GM12878 (cell line): ENCODE data around the gene SGPP2. TPM values are rescaled to one million over a fixed set of nuclear protein-coding genes. Genes with fewer than 3 reads are reported as not detected.

Experiments used
- ATAC-seq: fragments of 200-7000 bp; cut with Tn5 transposase; 3 replicates; pipeline ENCODE4 v1.9.1; 2020; ENCODE audit warnings: mild to moderate bottlenecking, moderate library complexity
- BruUV-seq: library from RNA; stranded (reverse); fragments of 400-500 nt; replicated peaks from 2 replicates; lab custom pipeline; 2021; lab: Mats Ljungman, UMichigan
- CTCF ChIA-PET: fragments of 300-600 bp; sonication (Branson Sonifier 250); formaldehyde crosslinking; extraction: SDS; loops from one replicate; lab custom pipeline; 2021; ENCODE audit warnings: inconsistent platforms; lab: Yijun Ruan, JAX
- POLR2A ChIA-PET: fragments of 350-600 bp; formaldehyde crosslinking; extraction: SDS; loops from one replicate; lab custom pipeline; 2021; ENCODE audit warnings: inconsistent platforms; lab: Charles Lee
- RAD21 ChIA-PET: fragments of 300-600 bp; sonication (Branson Sonifier 250); formaldehyde crosslinking; loops from one replicate; lab custom pipeline; 2023; ENCODE audit warnings: antibody characterized with exemption; ENCODE audit not compliant: unreplicated experiment; lab: Charles Lee
- SMC1A ChIA-PET: fragments of 300-600 bp; sonication (Branson Sonifier 250); formaldehyde crosslinking; loops from one replicate; lab custom pipeline; 2023; ENCODE audit not compliant: unreplicated experiment, uncharacterized antibody; lab: Charles Lee
- DNase-seq: peaks from one replicate; pipeline ENCODE4 v3.0.0-alpha.2; 2011; ENCODE audit warnings: low read depth, low spot score
- FAIRE-seq: peaks from 3 replicates; lab custom pipeline; 2011; peaks lifted over from hg19 to GRCh38; lab: Jason Lieb, UNC
- H2AFZ ChIP-seq: 2 replicates; pipeline ENCODE4 v1.6.0; 2011; ENCODE audit warnings: low read depth, low read length, control low read depth; ENCODE audit not compliant: control insufficient read depth
- H3K27ac ChIP-seq: 2 replicates; pipeline ENCODE4 v1.5.1; 2011; ENCODE audit warnings: control low read depth; ENCODE audit not compliant: control insufficient read depth, insufficient read depth
- H3K27me3 ChIP-seq, 2 experiments: replicated peaks in 1 of 2; 2 replicates each; pipeline versions ENCODE4 v1.6.0 to v1.6.1; 2011; ENCODE audit warnings: low read length in 1 of 2; ENCODE audit not compliant: control insufficient read depth in 2 of 2, insufficient read depth in 2 of 2
- H3K36me3 ChIP-seq, 2 experiments: 2 replicates each; pipeline ENCODE4 v1.5.1; 2011; ENCODE audit warnings: low read length in 1 of 2; ENCODE audit not compliant: control insufficient read depth in 2 of 2, insufficient read depth in 2 of 2
- H3K4me1 ChIP-seq: 2 replicates; pipeline ENCODE4 v1.6.1; 2011; ENCODE audit warnings: mild to moderate bottlenecking, low read length, moderate library complexity, mixed read lengths; ENCODE audit not compliant: control insufficient read depth, insufficient read depth
- H3K4me2 ChIP-seq: 2 replicates; pipeline ENCODE4 v1.6.0; 2011; ENCODE audit warnings: control low read depth; ENCODE audit not compliant: control insufficient read depth, insufficient read depth
- H3K4me3 ChIP-seq: fragments of 200-600 bp; sonication (generic); 2 replicates; pipeline ENCODE4 v1.5.1; 2016
- H3K79me2 ChIP-seq: 2 replicates; pipeline ENCODE4 v1.6.0; 2011; ENCODE audit warnings: low read length; ENCODE audit not compliant: control insufficient read depth, insufficient read depth
- H3K9ac ChIP-seq: 2 replicates; pipeline ENCODE4 v1.8.0; 2011; ENCODE audit warnings: low read length, control low read depth, mixed read lengths; ENCODE audit not compliant: control insufficient read depth, insufficient read depth
- H3K9me3 ChIP-seq: replicated peaks from 3 replicates; pipeline ENCODE4 v1.5.1; 2011; ENCODE audit warnings: mild to moderate bottlenecking, low read length; ENCODE audit not compliant: control insufficient read depth, insufficient read depth
- H4K20me1 ChIP-seq: 2 replicates; pipeline ENCODE4 v1.6.0; 2011; ENCODE audit not compliant: control insufficient read depth, insufficient read depth
- EGR1 ChIP-seq, 2 experiments: IDR thresholded peaks; 1 replicate in 1 of 2; 2 replicates in 1 of 2; pipeline ENCODE4 v1.6.1; 2011 to 2012; ENCODE audit warnings: low read depth in 2 of 2, low read length in 2 of 2, borderline replicate concordance in 1 of 2, mild to moderate bottlenecking in 1 of 2, moderate library complexity in 1 of 2
- FOXM1 ChIP-seq: IDR thresholded peaks from 2 replicates; pipeline ENCODE4 v1.6.1; 2012; ENCODE audit warnings: low read depth, mild to moderate bottlenecking, inconsistent platforms, low read length, moderate library complexity
- HDAC2 ChIP-seq: fragments of 200-600 bp; sonication (generic); IDR thresholded peaks from 2 replicates; pipeline ENCODE4 v1.6.1; 2017
- IKZF2 ChIP-seq, 2 experiments: fragments of 450-650 bp; IDR thresholded peaks; 2 replicates each; pipeline ENCODE4 v1.6.1; 2017; ENCODE audit warnings: mild to moderate bottlenecking in 2 of 2, moderate library complexity in 2 of 2
- IRF5 ChIP-seq: fragments of 450-650 bp; IDR thresholded peaks from 2 replicates; pipeline ENCODE4 v1.6.1; 2017; ENCODE audit warnings: borderline replicate concordance
- MEF2A ChIP-seq: IDR thresholded peaks from 2 replicates; pipeline ENCODE4 v1.6.1; 2011; ENCODE audit warnings: low read depth, mild to moderate bottlenecking, low read length, moderate library complexity; ENCODE audit not compliant: insufficient read depth
- MTA2 ChIP-seq: fragments of 450-650 bp; IDR thresholded peaks from 2 replicates; pipeline ENCODE4 v1.6.1; 2016; ENCODE audit warnings: low read depth, mild to moderate bottlenecking, moderate library complexity
- SMAD5 ChIP-seq: IDR thresholded peaks from 2 replicates; pipeline ENCODE4 v1.6.1; 2016; ENCODE audit warnings: antibody characterized with exemption, low read depth
- SMC3 ChIP-seq: IDR thresholded peaks from 2 replicates; pipeline ENCODE4 v1.6.1; 2011; ENCODE audit warnings: low read length, improper control_type of control experiment, borderline replicate concordance
- TCF3 ChIP-seq: IDR thresholded peaks from 2 replicates; pipeline ENCODE4 v1.6.1; 2012; ENCODE audit warnings: low read depth, mild to moderate bottlenecking, low read length, borderline replicate concordance; ENCODE audit not compliant: insufficient read depth
- ZNF274 ChIP-seq: IDR thresholded peaks from one replicate; pipeline ENCODE4 v1.8.0; 2011; ENCODE audit not compliant: insufficient read length, insufficient read depth
- WGBS: methylation state at CpG from one replicate; pipeline ENCODE4 v1.1.6; 2016; ENCODE audit warnings: low lambda C conversion rate; ENCODE audit not compliant: insufficient replicate concordance, insufficient coverage; ENCODE audit errors: missing lambda C conversion rate; 5-methylcytosine and 5-hydroxymethylcytosine counted together
- in situ Hi-C: fragments of 300-500 bp; cut with MboI; formaldehyde crosslinking; loops from 9 replicates; pipeline ENCODE4 v1.14.3; 2018; ENCODE audit warnings: mixed read lengths
- intact Hi-C: fragments of 100-400 bp; cut with micrococcal nuclease; formaldehyde crosslinking; loops from one replicate; pipeline ENCODE4 v1.14.2; 2022; ENCODE audit not compliant: unreplicated experiment
- polyA plus RNA-seq, 11 experiments: library from polyadenylated mRNA; depleted of rRNA in 4 of 11; unstranded in 6 of 11; stranded (reverse) in 5 of 11; fragments of >200 nt; fragmentation: Nextera tagmentation in 4 of 11; fragmentation: Illumina TruSeq in 1 of 11; extraction: Ambion mirVana in 4 of 11; extraction: Trizol in 1 of 11; gene quantifications; 1 replicate in 1 of 11; 2 replicates in 10 of 11; pipeline versions ENCODE4 v1.2.1 to v1.2.3, GENCODE V29; 2011 to 2016; ENCODE audit warnings: inconsistent platforms in 2 of 11, missing spikeins in 2 of 11, low read depth in 1 of 11
- total RNA-seq, 4 experiments: library from RNA; depleted of rRNA in 3 of 4; stranded (reverse); fragments of >200 nt in 3 of 4; fragmentation: Illumina TruSeq in 1 of 4; extraction: Trizol in 1 of 4; gene quantifications; 2 replicates each; pipeline versions ENCODE4 v1.2.1 to v1.2.3, GENCODE V29; 2013 to 2021
- TF ChIP-seq, protein P1 (sequence below): fragments of 450-650 bp; IDR thresholded peaks from 2 replicates; pipeline ENCODE4 v1.6.1; 2017; ENCODE audit warnings: mild to moderate bottlenecking
- TF ChIP-seq, protein P2 (sequence below): IDR thresholded peaks from 2 replicates; pipeline ENCODE4 v1.6.1; 2012; ENCODE audit warnings: mild to moderate bottlenecking, low read depth, low read length

Gene SGPP2
- total and polyA plus RNA-seq, 10 of the 15 experiments (the other 5 are each of a cell fraction or from before 2014, with no cell fraction given) = 3.5 to 84.9 (median 13.1) TPM

DNA sequence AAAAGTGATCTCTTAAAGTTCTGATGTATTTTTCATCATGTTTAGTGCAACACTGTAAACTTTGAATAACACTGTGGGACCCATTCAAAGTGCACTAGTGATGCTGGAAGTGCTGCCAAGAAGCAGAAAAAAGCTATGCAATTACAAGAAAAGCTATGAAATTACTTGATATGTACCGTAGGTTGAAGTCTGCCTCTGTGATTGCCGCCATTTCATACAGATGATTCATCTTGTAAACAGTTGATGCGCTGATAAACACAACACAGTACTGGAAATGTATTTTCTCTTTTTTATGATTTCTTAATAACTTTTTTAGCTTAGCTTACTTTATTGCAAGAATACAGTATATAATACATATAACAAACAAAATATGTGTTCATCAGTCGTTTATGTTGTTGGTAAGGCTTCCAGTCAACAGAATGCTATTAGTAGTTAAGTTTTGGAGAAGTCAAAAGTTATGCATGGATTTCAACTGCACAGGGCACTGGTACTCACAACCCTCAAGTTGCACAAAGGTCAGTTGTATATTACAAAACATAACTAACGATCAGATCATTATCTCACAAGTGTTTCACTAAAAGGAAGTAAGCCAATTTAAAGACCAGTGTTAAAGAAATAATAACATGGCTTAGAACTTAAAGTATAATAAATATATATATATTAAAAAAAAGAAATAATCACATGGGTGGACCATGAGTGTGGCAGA, 82.0 kb downstream of the SGPP2 start:
- no peaks in the 10 kb centered on the region; the same call in 2 of the 3 replicates for H3K9me3 ChIP-seq
- no peak overlapping the region for H3K4me2 ChIP-seq
- H2AFZ ChIP-seq = no peak overlapping the region
- intact Hi-C loops = no loop called here
- no peak for FAIRE-seq
- POLR2A ChIA-PET = no interaction called here
- H3K4me3 ChIP-seq = no peak overlapping the region
- RAD21 ChIA-PET = interaction anchor here (1.0 to 1.9 kb wide), 2 partner anchors 80 to 188 kb away, joined by 3 to 7 read pairs; no protein-coding TSS in a partner anchor
- no peak for ATAC-seq
- BruUV-seq = no TSS peak
- no peaks in the 10 kb centered on the region for H3K27me3 ChIP-seq
- in situ Hi-C loops = no loop called here
- no peak overlapping the region for H3K9ac ChIP-seq
- H3K27ac ChIP-seq = no peak overlapping the region
- no peaks in the 10 kb centered on the region for H4K20me1 ChIP-seq
- SMC1A ChIA-PET = interaction anchor here (0.8 to 2.0 kb wide), 3 partner anchors 17 to 77 kb away, joined by 3 to 8 read pairs (median 4); no protein-coding TSS in a partner anchor
- DNase-seq = no peak
- H3K4me1 ChIP-seq = peaks cover 5% of the 10 kb centered on the region
- peaks cover 0 to 2% of the 10 kb centered on the region in 2 experiments; a peak in 2 of 4 replicates for H3K36me3 ChIP-seq
- no peaks in the 10 kb centered on the region for H3K79me2 ChIP-seq
- CTCF ChIA-PET = interaction anchor here (1.6 to 2.7 kb wide), 3 partner anchors 56 to 188 kb away, joined by 3 to 10 read pairs (median 6); no protein-coding TSS in a partner anchor
- over 99% methylated on average over 5 of the region's 5 CpGs for WGBS
- TF ChIP-seq MTA2 (no peak), HDAC2 (no peak), FOXM1 (no peak), IRF5 (no peak), IKZF2 (IDR thresholded peaks at IDR 0.05) (no peak), SMC3 (no peak), TCF3 (no peak), EGR1 (IDR thresholded peaks at IDR 0.05; ENCODE audit: borderline replicate concordance in 1 of 2, low read depth in 2 of 2, low read length in 2 of 2) (no peak), ZNF274 (no peak), SMAD5 (no peak), MEF2A (no peak)
- TF ChIP-seq, protein P1, sequence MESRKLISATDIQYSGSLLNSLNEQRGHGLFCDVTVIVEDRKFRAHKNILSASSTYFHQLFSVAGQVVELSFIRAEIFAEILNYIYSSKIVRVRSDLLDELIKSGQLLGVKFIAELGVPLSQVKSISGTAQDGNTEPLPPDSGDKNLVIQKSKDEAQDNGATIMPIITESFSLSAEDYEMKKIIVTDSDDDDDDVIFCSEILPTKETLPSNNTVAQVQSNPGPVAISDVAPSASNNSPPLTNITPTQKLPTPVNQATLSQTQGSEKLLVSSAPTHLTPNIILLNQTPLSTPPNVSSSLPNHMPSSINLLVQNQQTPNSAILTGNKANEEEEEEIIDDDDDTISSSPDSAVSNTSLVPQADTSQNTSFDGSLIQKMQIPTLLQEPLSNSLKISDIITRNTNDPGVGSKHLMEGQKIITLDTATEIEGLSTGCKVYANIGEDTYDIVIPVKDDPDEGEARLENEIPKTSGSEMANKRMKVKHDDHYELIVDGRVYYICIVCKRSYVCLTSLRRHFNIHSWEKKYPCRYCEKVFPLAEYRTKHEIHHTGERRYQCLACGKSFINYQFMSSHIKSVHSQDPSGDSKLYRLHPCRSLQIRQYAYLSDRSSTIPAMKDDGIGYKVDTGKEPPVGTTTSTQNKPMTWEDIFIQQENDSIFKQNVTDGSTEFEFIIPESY = no peak
- TF ChIP-seq, protein P2, sequence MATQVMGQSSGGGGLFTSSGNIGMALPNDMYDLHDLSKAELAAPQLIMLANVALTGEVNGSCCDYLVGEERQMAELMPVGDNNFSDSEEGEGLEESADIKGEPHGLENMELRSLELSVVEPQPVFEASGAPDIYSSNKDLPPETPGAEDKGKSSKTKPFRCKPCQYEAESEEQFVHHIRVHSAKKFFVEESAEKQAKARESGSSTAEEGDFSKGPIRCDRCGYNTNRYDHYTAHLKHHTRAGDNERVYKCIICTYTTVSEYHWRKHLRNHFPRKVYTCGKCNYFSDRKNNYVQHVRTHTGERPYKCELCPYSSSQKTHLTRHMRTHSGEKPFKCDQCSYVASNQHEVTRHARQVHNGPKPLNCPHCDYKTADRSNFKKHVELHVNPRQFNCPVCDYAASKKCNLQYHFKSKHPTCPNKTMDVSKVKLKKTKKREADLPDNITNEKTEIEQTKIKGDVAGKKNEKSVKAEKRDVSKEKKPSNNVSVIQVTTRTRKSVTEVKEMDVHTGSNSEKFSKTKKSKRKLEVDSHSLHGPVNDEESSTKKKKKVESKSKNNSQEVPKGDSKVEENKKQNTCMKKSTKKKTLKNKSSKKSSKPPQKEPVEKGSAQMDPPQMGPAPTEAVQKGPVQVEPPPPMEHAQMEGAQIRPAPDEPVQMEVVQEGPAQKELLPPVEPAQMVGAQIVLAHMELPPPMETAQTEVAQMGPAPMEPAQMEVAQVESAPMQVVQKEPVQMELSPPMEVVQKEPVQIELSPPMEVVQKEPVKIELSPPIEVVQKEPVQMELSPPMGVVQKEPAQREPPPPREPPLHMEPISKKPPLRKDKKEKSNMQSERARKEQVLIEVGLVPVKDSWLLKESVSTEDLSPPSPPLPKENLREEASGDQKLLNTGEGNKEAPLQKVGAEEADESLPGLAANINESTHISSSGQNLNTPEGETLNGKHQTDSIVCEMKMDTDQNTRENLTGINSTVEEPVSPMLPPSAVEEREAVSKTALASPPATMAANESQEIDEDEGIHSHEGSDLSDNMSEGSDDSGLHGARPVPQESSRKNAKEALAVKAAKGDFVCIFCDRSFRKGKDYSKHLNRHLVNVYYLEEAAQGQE = no peak
